VCaP (cell line): Measurements from ENCODE around the gene FERMT1.
A peak's percentile ranks its signal among the peaks of the same experiment; 100 is the strongest.
"Not testable (repeated sequence)": the region's sequence is repeated elsewhere in the genome, so short reads cannot be mapped to it uniquely, and the experiment has no call there.

ENCODE experiments used
- H3K27ac ChIP-seq: fragments of 450-650 bp; 2 replicates; pipeline ENCODE4 v1.5.1; 2017
- TF ChIP-seq, protein P1 (sequence below): fragments of 450-650 bp; conservative IDR thresholded peaks from 2 replicates; pipeline ENCODE4 v1.5.1; 2017; ENCODE audit warnings: mild to moderate bottlenecking, moderate library complexity

FERMT1 gene

DNA sequence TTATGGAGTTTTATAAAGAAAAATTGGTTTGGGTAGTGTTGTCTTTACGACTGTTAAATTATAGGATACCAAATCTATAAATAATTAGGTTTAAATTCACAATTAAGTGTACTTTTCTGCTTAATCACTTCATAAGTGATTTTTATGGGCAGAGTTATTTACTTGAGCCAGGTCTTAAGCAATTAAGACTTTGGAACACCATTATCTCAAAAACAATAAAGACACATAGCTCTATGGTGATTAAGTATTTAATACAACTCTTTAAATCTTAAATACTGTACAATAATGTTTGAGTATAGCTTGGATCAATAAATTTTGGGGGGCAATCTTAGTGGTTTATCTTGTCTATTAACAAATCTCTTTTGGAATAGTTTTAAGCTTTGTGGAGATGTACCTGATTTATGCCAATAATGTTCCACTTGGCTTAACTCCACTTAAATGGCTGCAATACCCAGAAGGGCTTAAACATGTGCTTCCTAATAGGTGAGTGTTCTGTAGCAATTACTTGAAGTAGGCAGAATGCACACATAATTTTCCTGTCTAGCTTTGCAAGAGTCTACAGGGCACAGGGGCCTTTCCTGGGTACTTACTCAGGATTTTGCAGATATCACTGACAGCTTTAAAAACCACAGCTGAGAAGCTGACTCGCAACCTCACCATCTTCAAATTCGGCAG lies 7.5 kb downstream of the FERMT1 start:
- no peak overlapping the region for H3K27ac ChIP-seq
- TF ChIP-seq, protein P1, sequence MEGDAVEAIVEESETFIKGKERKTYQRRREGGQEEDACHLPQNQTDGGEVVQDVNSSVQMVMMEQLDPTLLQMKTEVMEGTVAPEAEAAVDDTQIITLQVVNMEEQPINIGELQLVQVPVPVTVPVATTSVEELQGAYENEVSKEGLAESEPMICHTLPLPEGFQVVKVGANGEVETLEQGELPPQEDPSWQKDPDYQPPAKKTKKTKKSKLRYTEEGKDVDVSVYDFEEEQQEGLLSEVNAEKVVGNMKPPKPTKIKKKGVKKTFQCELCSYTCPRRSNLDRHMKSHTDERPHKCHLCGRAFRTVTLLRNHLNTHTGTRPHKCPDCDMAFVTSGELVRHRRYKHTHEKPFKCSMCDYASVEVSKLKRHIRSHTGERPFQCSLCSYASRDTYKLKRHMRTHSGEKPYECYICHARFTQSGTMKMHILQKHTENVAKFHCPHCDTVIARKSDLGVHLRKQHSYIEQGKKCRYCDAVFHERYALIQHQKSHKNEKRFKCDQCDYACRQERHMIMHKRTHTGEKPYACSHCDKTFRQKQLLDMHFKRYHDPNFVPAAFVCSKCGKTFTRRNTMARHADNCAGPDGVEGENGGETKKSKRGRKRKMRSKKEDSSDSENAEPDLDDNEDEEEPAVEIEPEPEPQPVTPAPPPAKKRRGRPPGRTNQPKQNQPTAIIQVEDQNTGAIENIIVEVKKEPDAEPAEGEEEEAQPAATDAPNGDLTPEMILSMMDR = no peak

DNA sequence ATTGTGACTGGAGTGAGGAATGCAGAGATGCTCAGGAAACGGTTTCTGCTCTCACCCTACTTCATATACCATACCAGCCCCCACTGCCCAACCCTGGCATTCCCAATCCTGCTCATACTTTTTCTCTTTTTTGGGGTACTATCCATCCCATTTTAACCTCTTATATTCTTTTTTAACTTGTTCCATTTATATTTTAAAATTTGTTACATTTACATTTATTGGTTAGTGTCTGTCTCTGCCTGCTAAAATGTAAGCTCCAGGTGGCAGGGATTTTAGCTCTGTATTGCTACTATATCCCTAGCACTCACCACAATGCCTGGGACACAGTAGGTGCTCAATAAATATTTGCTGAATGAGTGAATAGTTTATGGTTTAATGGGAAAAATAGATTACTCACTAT lies 8.1 kb downstream of the FERMT1 start:
- no peak overlapping the region for H3K27ac ChIP-seq
- TF ChIP-seq, protein P1 = no peak

DNA sequence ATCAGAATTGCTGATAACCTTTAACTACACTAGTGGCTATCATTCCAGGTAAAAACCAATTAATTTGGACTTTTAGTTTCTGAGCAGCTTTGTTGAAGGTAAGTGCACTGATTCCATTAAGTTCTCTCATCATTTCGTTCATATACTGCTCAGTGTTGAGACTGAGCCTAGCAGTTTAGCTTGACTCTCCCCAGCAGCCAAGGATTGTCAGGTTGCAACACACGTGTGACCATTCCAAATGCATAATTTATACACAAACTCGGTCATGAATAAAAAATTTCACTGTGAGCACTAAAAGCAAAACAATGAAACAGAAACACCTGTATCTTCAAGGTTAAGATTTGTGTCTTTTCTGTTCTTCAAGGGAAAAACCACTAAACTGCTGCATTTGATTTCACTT lies 8.9 kb downstream of the FERMT1 start:
- TF ChIP-seq, protein P1 = no peak
- no peak overlapping the region for H3K27ac ChIP-seq

DNA sequence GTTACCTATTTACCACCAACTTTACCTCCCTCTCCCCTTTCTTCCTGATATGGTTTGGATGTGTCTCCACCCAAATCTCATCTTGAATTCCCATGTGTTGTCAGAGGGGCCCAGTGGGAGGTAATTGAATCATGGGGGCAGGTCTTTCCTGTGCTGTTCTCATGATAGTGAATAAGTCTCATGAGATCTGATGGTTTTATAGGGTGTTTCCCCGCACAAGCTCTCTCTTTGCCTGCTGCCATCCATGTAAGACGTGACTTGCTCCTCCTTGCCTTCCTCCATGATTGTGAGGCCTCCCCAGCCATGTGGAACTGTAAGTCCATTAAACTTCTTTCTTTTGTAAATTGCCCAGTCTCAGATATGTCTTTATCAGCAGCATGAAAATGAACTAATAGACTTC lies 9.9 kb downstream of the FERMT1 start:
- H3K27ac ChIP-seq = not testable (repeated sequence)

DNA sequence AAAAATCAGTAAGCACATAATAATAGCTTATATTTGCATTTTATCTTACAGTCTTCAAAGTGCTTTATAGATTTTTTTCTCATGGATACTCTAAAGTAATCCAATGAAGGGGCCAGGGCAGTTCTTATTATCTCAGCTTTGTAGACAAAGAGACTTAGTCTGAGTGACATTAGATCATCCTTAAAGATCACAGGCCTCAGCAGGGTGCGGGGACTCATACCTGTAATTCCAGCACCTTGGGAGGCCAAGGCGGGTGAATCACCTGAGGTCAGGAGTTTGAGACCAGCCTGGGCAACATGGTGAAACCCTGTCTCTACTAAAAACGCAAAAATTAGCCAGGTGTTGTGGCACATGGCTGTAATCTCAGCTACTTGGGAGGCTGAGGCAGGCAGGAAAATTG lies 14.5 kb downstream of the FERMT1 start:
- TF ChIP-seq, protein P1 = no peak
- no peak overlapping the region for H3K27ac ChIP-seq

DNA sequence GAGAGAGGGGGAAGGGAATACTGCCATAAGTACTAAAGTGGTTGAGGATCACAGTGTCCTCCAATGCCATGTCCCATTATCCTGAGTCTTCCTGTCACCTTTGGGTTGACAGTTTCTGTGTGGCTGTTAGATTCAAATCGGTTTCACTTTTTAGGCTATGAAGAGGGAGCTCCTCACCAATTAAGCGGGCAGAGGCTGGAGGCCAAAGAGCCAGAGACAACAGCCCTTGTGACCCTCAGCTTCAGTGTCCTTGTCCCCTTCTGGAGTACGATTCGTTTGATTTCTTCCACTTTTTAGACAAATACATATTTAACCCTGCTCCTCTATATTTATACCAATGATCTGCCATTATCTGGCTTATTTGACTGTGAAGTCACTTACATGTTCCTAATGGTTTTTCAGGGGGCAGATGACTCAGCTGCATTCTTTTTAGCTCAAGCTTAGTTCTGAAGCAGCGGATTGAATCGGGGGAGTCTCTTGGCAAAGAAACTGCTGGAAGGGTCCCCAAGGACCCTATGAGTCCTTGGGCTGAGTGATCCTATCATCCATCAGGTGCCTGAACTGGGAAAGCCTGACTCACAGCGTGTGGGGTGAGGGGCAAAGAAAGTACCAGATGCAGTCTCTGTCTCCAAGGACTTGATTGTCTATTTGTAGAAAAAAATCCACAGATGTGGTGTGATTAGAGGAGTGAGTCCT lies 18.2 kb downstream of the FERMT1 start:
- H3K27ac ChIP-seq = no peak overlapping the region

DNA sequence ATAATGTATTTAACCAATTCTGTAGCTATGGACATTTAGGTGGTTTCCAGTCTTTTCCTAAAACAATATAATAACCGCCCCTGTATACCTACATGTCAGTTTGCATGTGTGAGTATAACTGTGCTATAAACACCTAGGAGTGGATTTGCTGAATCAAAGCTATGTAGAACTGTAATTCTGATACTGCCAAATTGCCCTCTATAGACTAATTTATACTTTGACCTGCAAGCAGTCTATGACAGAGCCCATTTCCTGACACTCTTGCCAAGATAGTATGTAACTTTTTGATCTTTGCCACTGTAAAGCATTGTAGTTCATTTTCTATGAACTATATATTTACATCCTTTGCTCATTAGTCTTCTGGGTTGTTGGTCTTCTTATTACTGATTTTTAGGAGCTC lies 19.5 kb downstream of the FERMT1 start:
- TF ChIP-seq, protein P1 = no peak
- no peak overlapping the region for H3K27ac ChIP-seq

More for the DNA sequence above, 18.2 kb downstream of the FERMT1 start:
- TF ChIP-seq, protein P1 = no peak

DNA sequence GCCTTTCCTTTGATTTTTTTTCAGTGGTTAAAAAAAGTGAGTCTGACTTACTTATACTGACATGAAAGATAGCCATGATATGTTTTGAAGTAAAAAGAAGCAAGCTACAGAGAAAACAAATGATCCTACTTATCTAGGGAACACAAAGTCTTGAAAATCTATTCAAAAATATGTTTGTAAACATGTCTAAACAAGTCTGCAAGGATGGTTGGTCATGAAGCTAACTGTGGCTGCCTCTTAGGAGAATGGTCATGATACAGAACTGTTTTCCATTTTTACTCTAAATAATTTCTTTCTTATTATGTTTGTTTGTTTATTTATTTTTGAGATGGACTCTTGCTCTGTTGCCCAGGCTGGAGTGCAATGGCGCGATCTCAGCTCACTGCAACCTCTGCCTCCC lies 21.5 kb downstream of the FERMT1 start:
- TF ChIP-seq, protein P1 = no peak
- peak overlapping the region; percentile 7; the same call in 1 of the 2 replicates for H3K27ac ChIP-seq
